Sigmoid colon (tissue), 4 donors: ENCODE results near the gene VPS13D.

Source experiments
- CTCF ChIP-seq, 4 experiments: fragments of 450-650 bp in 3 of 4; fragments of 200-600 bp in 1 of 4; IDR thresholded peaks; one replicate each; pipeline ENCODE4 v1.5.1; 2016 to 2019; ENCODE audit warnings: antibody characterized with exemption in 4 of 4, mild to moderate bottlenecking in 3 of 4, moderate library complexity in 2 of 4
- EP300 ChIP-seq, 4 donors: sonication (generic); formaldehyde crosslinking; IDR thresholded peaks; one replicate each; pipeline ENCODE4 v1.6.1; 2017; ENCODE audit warnings: antibody characterized with exemption in 4 of 4

DNA sequence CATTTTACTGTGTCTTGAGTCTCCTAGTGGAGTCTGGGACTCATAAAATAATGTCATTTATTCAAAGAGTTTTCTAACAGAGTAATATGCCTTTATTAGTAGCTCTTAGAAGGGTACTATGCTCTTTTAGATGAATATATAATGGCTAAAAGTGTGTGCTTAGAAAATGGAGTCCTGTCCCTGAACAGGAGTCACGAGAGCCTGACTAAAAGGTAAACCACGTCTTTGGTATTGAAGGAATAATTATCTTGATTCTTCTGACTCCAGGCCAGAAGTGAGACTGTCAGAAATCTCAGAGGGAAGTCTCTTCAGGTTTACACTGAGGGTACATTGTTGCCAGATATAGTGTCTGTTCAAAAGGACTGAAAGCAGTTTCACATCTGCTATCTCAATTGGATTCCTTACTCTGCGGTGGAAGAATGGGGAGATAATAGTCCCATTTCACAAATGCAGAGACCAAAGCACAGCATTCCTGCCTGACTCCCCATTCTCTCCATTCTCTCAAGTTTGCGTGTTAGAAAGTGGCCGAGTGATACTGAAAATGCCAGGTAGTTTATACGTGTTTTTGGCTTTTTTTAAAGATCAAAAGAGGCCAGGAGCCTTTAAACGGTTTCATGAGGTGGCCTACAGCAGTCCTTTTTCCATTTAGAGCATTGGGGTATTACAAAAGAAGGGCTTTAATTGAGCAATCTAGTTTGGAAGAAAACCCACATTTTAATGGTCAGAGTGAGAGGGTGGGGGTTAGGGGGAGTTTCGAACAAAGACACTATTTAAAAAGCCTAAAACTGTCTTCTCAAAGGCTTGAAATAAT, 176.6 kb downstream of the VPS13D start:
- TF ChIP-seq CTCF (IDR thresholded peaks at IDR 0.05): no peak
- TF ChIP-seq EP300 (IDR thresholded peaks at IDR 0.05): no peak
